ENCODE results near the gene TMED4. TPM values are rescaled to one million over a fixed set of nuclear protein-coding genes. Genes with fewer than 3 reads are reported as not detected.
"Not testable (repeated sequence)": the region's sequence is repeated elsewhere in the genome, so short reads cannot be mapped to it uniquely, and the experiment has no call there.

Gene TMED4
- total and polyA plus RNA-seq, 7 donors, result 29.8 to 64.4 (median 43.6) TPM

GRCh38 chr7:44559485-44559884 lies 22.5 kb downstream of the TMED4 start:
- ATAC-seq, result no peak
- no peak for TF ChIP-seq CTCF (IDR thresholded peaks at IDR 0.05)
- Histone ChIP-seq H3K27me3 (ENCODE audit: insufficient read depth in 3 of 3, low read length in 2 of 3) (no peaks in the 10 kb centered on the region), H3K4me1 (peaks cover 4% of the 10 kb centered on the region), H3K27ac (no peak overlapping the region), H3K4me3 (no peak overlapping the region), H3K9me3 (no peaks in the 10 kb centered on the region), H3K36me3 (ENCODE audit: insufficient read depth in 1 of 2, low read depth in 1 of 2) (peaks cover 4 to 8% of the 10 kb centered on the region in 2 donors)
- DNase-seq, result no peak
- WGBS, 3 donors, result 69 to 84% (median 79%) methylated on average over 3 to 4 of the region's 4 CpGs
- intact Hi-C loops (cut with DNase I), result loop anchor here in 1 of 2 donors (5.0 kb wide), 1 partner anchor 47 kb away; no protein-coding TSS in a partner anchor

GRCh38 chr7:44557485-44557884 lies 24.5 kb downstream of the TMED4 start:
- H3K4me1 ChIP-seq, result peaks cover 4% of the 10 kb centered on the region
- H3K36me3 ChIP-seq (ENCODE audit: insufficient read depth in 1 of 2, low read depth in 1 of 2), result no peaks in the 10 kb centered on the region
- DNase-seq, result no peak
- WGBS, 3 donors, result 85 to 96% (median 88%) methylated on average over 2 of the region's 2 CpGs
- intact Hi-C loops (cut with DNase I), result loop anchor here in 1 of 2 donors (5.0 kb wide), 1 partner anchor 45 kb away; no protein-coding TSS in a partner anchor
- H3K9me3 ChIP-seq, result no peaks in the 10 kb centered on the region
- no peak for TF ChIP-seq CTCF (IDR thresholded peaks at IDR 0.05)
- H3K27ac ChIP-seq, result no peak overlapping the region
- H3K4me3 ChIP-seq, result no peak overlapping the region
- no peaks in the 10 kb centered on the region for H3K27me3 ChIP-seq (ENCODE audit: insufficient read depth in 3 of 3, low read length in 2 of 3)
- ATAC-seq, result no peak

GRCh38 chr7:44555350-44555749 lies 26.7 kb downstream of the TMED4 start:
- ATAC-seq, result no peak
- no peaks in the 10 kb centered on the region for H3K9me3 ChIP-seq
- H3K27ac ChIP-seq, result no peak overlapping the region
- WGBS, 3 donors, result 74 to 78% (median 76%) methylated on average over 2 of the region's 2 CpGs
- no peaks in the 10 kb centered on the region for H3K36me3 ChIP-seq (ENCODE audit: insufficient read depth in 1 of 2, low read depth in 1 of 2)
- H3K4me3 ChIP-seq, result no peak overlapping the region
- TF ChIP-seq CTCF (IDR thresholded peaks at IDR 0.05), result no peak
- intact Hi-C loops (cut with DNase I), result loop anchor here in 1 of 2 donors (5.0 kb wide), 1 partner anchor 43 kb away; no protein-coding TSS in a partner anchor
- no peaks in the 10 kb centered on the region for H3K4me1 ChIP-seq
- H3K27me3 ChIP-seq (ENCODE audit: insufficient read depth in 3 of 3, low read length in 2 of 3), result no peaks in the 10 kb centered on the region
- no peak for DNase-seq

GRCh38 chr7:44552473-44553005 lies 29.5 kb downstream of the TMED4 start:
- 66 to 92% (median 66%) methylated on average over 2 to 3 of the region's 3 CpGs for WGBS, 3 donors
- ATAC-seq; H3K27me3 ChIP-seq (ENCODE audit: insufficient read depth in 3 of 3, low read length in 2 of 3); H3K36me3 ChIP-seq (ENCODE audit: insufficient read depth in 1 of 2, low read depth in 1 of 2); H3K4me3 ChIP-seq; H3K4me1 ChIP-seq; intact Hi-C loops (cut with DNase I); H3K9me3 ChIP-seq; DNase-seq; H3K27ac ChIP-seq: not testable (repeated sequence)

GRCh38 chr7:44549457-44549856 lies 32.6 kb downstream of the TMED4 start:
- no peaks in the 10 kb centered on the region for H3K36me3 ChIP-seq (ENCODE audit: insufficient read depth in 1 of 2, low read depth in 1 of 2)
- H3K27ac ChIP-seq, result no peak overlapping the region
- no peaks in the 10 kb centered on the region for H3K9me3 ChIP-seq
- WGBS, 3 donors, result 67 to 71% (median 69%) methylated on average over 3 of the region's 3 CpGs
- H3K27me3 ChIP-seq (ENCODE audit: insufficient read depth in 3 of 3, low read length in 2 of 3), result peaks cover 0 to 2% (median 0%) of the 10 kb centered on the region in 3 donors
- H3K4me1 ChIP-seq, result no peaks in the 10 kb centered on the region
- H3K4me3 ChIP-seq, result no peak overlapping the region
- DNase-seq (no peak), ATAC-seq (no peak)
- intact Hi-C loops (cut with DNase I), result loop anchor here in 1 of 2 donors (10.0 kb wide), 1 partner anchor 205 kb away; no protein-coding TSS in a partner anchor
- TF ChIP-seq CTCF (IDR thresholded peaks at IDR 0.05), result no peak

All from psoas muscle (tissue), 8 donors.